Activated CD4-positive, alpha-beta T cell treated with anti-CD3 and anti-CD28 coated beads, Interleukin-2, amount 10 ng/mL, durations not matched to agents 24 days and 14 days (primary cell): Measurements from ENCODE around the gene PRSS57. TPM values are rescaled to one million over a fixed set of nuclear protein-coding genes. Genes with fewer than 3 reads are reported as not detected.
"Not testable (repeated sequence)": the region's sequence is repeated elsewhere in the genome, so short reads cannot be mapped to it uniquely, and the experiment has no call there.

ENCODE experiments used
- DNase-seq: peaks from one replicate; pipeline ENCODE4 v3.0.0; 2022
- H3K27ac Mint-ChIP-seq: one replicate; pipeline ENCODE4 v1.8.0; 2022; ENCODE audit warnings: mild to moderate bottlenecking, mixed read lengths
- H3K27me3 Mint-ChIP-seq: one replicate; pipeline ENCODE4 v1.8.0; 2022; ENCODE audit warnings: mixed read lengths
- H3K36me3 Mint-ChIP-seq: one replicate; pipeline ENCODE4 v1.8.0; 2022; ENCODE audit warnings: low read depth, mild to moderate bottlenecking, mixed read lengths
- H3K4me1 Mint-ChIP-seq: one replicate; pipeline ENCODE4 v1.8.0; 2021; ENCODE audit warnings: mixed read lengths
- H3K4me3 Mint-ChIP-seq: one replicate; pipeline ENCODE4 v1.8.0; 2022; ENCODE audit warnings: mild to moderate bottlenecking, moderate library complexity, mixed read lengths
- H3K9me3 Mint-ChIP-seq: one replicate; pipeline ENCODE4 v1.8.0; 2021; ENCODE audit warnings: mixed read lengths
- intact Hi-C: fragments of 100-400 bp; cut with micrococcal nuclease; formaldehyde crosslinking; loops from one replicate; pipeline ENCODE4 v1.15.1; 2023
- total RNA-seq: library from RNA; stranded (reverse); gene quantifications from 2 replicates; pipeline ENCODE4 v1.2.3, GENCODE V29; 2022

The PRSS57 gene
- total RNA-seq, result not detected in 2 replicates

GRCh38 chr19:695352-695949, at the start of gene PRSS57:
Gene PRSS57, minus strand, starts transcription at chr19:695452. Its CDS starts 22 bp downstream, at chr19:695430.
- intact Hi-C loops, result no loop called here
- H3K9me3 Mint-ChIP-seq, result no peaks in the 10 kb centered on the region
- DNase-seq, result no peak
- peaks cover 11% of the 10 kb centered on the region for H3K27me3 Mint-ChIP-seq
- no peaks in the 10 kb centered on the region for H3K36me3 Mint-ChIP-seq
- H3K4me3 Mint-ChIP-seq, result no peak within 1 kb of the TSS
- no peaks in the 10 kb centered on the region for H3K4me1 Mint-ChIP-seq
- no peak within 1 kb of the TSS for H3K27ac Mint-ChIP-seq

DNA sequence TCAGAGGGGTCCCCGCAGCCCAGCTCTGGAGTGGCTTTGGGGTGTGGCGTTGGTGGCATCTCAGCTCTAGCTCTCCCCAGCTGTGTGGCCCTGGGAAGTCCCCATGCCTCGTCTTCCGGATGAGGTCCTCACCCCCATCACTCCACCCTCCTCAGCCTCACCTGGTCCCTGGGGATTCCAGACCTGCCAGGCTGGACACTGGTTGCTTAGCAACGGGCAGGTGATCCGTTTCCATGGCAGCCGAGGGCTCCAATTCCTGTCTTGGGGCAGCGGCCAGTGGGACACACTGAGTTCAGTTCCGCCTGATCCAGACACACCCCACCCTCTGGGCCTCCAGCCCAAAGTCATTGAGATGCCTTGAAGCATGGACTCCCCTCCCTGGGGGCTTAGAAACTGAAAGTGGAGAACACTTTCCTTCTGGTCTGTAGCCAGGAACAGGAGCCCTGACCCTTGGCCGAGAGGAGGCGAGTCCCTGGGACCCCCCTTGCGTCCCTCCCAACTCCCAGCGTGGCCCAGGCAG, 48.0 kb upstream of the PRSS57 start:
- Mint-ChIP-seq H3K4me3 (no peak overlapping the region), H3K4me1 (no peaks in the 10 kb centered on the region), H3K27ac (no peak overlapping the region), H3K36me3 (no peaks in the 10 kb centered on the region), H3K27me3 (no peaks in the 10 kb centered on the region), H3K9me3 (no peaks in the 10 kb centered on the region)
- no peak for DNase-seq
- intact Hi-C loops, result no loop called here

DNA sequence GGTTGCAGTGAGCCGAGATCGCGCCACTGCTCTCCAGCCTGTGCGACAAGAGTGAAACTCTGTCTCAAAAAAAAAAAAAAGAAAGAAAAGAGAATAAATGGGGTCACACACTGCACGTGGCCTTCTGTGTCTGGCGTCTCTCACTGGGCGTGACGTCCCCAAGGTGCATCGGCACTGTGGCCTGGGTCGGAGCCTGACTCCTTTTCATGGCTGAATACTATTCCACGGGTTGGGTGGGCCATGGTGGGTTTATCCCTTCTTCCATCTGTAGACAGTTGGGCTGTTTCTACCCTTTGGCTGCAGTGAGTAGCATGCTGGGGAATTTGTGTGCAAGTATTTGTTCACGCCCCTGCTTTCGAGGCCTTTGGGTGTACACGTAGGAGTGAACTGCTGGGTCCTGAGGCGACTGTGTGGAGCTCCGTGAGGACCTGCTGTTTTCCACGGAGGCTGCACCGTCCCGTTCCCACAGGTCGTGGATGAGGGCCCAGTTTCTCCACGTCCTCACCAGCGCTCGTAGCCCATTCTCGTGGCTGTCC, 47.4 kb upstream of the PRSS57 start:
- Mint-ChIP-seq H3K4me3 (no peak overlapping the region), H3K9me3 (no peaks in the 10 kb centered on the region), H3K27me3 (no peaks in the 10 kb centered on the region), H3K4me1 (no peaks in the 10 kb centered on the region), H3K36me3 (no peaks in the 10 kb centered on the region), H3K27ac (no peak overlapping the region)
- intact Hi-C loops, result no loop called here
- DNase-seq, result no peak

DNA sequence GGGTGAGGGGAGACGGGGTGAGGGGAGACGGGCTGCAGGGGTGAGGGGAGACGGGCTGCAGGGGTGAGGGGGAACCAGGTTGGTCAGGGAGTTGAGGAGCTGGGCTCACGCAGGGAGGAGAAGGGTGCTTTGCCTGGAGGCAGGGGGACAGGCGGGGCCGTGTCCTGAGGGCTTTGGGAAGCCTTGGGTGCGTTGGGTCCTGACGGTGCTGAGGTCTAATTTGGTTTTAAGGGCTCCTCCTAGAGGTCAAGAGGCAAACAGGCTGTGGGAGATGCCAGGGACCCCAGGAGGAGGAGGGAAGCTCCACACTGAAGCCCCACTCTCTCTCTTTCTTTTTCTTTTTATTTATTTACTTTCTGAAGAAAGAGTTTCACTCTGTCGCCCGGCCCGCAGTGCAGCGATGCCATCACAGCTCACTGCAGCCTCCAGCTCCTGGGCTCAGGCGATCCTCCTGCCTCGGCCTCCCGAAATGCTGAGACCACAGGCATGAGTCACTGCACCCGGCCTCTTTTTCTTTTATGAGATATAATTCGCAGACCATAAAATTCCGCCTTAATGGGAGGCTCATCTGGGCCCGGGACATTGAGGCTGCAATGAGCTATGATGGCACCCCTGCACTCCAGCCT, 46.4 kb upstream of the PRSS57 start:
- Mint-ChIP-seq H3K9me3 (no peaks in the 10 kb centered on the region), H3K27me3 (no peaks in the 10 kb centered on the region), H3K4me3 (no peak overlapping the region), H3K27ac (no peak overlapping the region), H3K4me1 (no peaks in the 10 kb centered on the region), H3K36me3 (no peaks in the 10 kb centered on the region)
- intact Hi-C loops, result no loop called here
- peak; percentile 65 for DNase-seq

DNA sequence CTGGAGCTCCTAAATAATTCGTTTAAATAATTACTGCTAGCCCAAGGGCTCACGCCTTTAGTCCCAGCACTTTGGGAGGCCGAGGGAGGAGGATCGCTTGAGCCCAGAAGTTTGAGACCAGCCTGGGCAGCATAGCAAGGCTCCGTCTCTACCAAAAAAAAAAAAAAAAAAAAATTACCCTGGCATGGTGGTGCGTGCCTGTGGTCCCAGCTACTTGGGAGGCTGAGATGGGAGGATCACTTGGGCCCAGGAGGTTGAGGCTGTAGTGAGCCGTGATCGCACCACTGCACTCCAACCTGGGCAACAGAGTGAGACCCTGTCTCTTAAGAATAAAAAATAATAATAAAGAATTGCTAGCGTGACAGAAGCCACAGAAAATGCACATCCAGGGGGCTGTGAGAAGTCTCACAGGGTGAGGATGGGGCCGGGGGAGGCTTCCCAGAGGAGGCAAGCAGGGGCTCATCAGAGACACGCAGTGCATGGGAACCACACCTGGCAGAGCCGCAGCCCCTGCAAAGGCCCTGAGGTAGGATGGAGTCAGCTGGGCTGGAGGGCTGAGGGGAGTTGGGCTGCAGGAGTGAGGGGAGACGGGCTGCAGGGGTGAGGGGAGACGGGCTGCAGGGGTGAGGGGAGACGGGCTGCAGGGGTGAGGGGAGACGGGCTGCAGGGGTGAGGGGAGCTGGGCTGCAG, 45.7 kb upstream of the PRSS57 start:
- H3K27ac Mint-ChIP-seq, H3K4me3 Mint-ChIP-seq, DNase-seq, intact Hi-C loops, H3K9me3 Mint-ChIP-seq, H3K27me3 Mint-ChIP-seq, H3K4me1 Mint-ChIP-seq, H3K36me3 Mint-ChIP-seq: not testable (repeated sequence)

- Mint-ChIP-seq H3K27me3 (no peaks in the 10 kb centered on the region), H3K4me3 (no peak overlapping the region), H3K36me3 (no peaks in the 10 kb centered on the region), H3K9me3 (no peaks in the 10 kb centered on the region), H3K4me1 (no peaks in the 10 kb centered on the region), H3K27ac (no peak overlapping the region)
- DNase-seq, result no peak
- intact Hi-C loops, result no loop called here
Observed at GRCh38 chr19:739998-740715, 44.9 kb upstream of the PRSS57 start.

- no peak overlapping the region for H3K4me3 Mint-ChIP-seq
- no peak for DNase-seq
- intact Hi-C loops, result no loop called here
- peaks cover 4% of the 10 kb centered on the region for H3K4me1 Mint-ChIP-seq
- H3K27me3 Mint-ChIP-seq, result no peaks in the 10 kb centered on the region
- H3K36me3 Mint-ChIP-seq, result no peaks in the 10 kb centered on the region
- H3K9me3 Mint-ChIP-seq, result no peaks in the 10 kb centered on the region
- no peak overlapping the region for H3K27ac Mint-ChIP-seq
Observed at GRCh38 chr19:738509-739128, 43.4 kb upstream of the PRSS57 start.

DNA sequence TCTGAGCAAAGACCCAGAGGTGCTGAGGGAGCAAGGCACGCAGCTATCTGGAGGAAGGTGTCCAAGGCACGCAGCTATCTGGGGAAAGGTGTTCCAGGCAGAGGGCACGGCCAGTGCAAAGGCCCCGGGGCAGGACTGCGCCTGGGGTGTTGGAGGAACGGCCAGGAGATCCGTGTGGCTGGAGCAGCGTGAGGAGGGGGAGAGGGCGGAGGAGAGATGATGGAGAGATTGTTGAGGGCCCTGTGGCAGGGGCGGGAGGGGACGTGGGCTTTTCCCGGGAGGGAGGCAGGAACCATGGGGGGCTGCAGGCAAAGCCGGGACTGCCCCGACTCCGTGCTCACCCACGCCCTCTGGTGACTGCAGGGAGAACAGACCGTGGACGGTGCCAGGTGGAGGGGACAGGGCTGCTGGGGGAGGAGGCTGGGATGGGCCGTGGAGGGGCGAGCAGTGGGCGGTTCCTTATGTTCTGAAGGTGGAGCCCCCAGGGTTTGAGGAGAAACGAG, 42.4 kb upstream of the PRSS57 start:
- H3K4me3 Mint-ChIP-seq, result no peak overlapping the region
- no peaks in the 10 kb centered on the region for H3K27me3 Mint-ChIP-seq
- no peak overlapping the region for H3K27ac Mint-ChIP-seq
- H3K4me1 Mint-ChIP-seq, result peaks cover 10% of the 10 kb centered on the region
- intact Hi-C loops, result no loop called here
- no peaks in the 10 kb centered on the region for H3K36me3 Mint-ChIP-seq
- DNase-seq, result peak; percentile 86
- no peaks in the 10 kb centered on the region for H3K9me3 Mint-ChIP-seq

- Mint-ChIP-seq H3K4me1 (peaks cover 11% of the 10 kb centered on the region), H3K27ac (no peak overlapping the region), H3K36me3 (no peaks in the 10 kb centered on the region), H3K27me3 (no peaks in the 10 kb centered on the region), H3K4me3 (no peak overlapping the region), H3K9me3 (no peaks in the 10 kb centered on the region)
- intact Hi-C loops, result no loop called here
- no peak for DNase-seq
Observed at GRCh38 chr19:736125-736524, 40.9 kb upstream of the PRSS57 start.

DNA sequence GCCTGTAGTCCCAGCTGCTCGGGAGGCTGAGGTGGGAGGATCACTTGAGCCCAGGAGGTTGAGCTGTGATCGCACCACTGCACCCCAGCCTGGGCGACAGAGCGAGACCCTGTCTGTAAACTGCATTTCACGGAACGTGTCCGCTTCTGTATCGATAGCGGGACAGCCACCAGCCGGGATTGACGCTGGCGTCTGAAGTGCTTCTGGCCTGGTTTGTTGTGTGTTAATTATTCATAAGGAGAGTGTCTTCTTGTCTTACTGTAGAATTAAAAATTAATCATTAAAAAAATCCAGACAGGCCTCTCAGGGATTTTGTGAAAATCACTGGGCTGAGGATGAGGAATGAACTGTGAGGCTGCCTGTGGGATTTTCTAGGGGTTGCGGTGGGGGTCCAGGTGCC, 39.5 kb upstream of the PRSS57 start:
- no peak for DNase-seq
- Mint-ChIP-seq H3K4me3 (no peak overlapping the region), H3K9me3 (no peaks in the 10 kb centered on the region), H3K4me1 (peaks cover 11% of the 10 kb centered on the region), H3K27me3 (no peaks in the 10 kb centered on the region), H3K36me3 (no peaks in the 10 kb centered on the region), H3K27ac (no peak overlapping the region)
- intact Hi-C loops, result loop anchor here (1.0 to 5.0 kb wide), 2 partner anchors 69 to 147 kb away; partner anchors contain the start of gene HCN2

DNA sequence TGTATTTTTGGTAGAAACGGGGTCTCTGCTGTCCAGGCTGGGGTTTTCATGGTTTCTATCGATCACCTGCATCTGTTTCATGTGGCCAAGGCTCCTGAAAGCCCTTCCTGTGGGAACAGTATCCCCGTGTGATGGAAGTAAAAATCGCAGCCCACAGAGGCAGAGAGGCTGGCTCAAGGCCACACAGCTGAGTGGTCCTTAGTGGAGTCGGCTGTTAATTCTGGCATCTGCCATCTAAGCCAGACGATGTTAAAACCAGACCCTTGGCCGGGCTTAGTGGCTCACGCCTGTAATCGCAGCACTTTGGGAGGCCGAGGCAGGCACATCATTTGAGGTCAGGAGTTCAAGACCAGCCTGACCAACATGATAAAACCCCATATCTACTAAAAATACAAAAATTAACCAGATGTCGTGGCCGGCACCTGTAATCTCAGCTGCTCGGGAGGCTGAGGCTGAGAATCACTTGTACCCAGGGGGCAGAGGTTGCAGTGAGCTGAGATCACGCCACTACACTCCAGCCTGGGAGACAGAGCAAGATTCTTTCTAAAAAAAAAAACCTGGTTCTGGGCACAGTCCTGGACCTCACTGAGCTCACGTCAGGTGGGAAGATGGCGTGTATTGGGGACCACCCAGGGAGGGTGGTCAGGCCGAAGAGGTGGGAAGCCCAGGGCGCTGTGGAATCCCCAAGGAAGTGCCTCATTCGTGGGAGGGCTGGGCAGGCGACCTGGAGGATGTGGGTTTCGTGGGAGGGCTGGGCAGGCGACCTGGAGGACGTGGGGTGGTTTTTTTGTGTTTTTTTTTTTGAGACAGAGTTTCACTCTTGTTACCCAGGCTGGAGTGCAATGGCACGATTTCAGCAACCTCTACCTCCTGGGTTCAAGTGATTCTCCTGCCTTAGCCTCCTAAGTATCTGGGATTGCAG, 37.2 kb upstream of the PRSS57 start:
- DNase-seq, result no peak
- no peaks in the 10 kb centered on the region for H3K36me3 Mint-ChIP-seq
- intact Hi-C loops, result loop anchor here (5.0 kb wide), 1 partner anchor 145 kb away; the partner anchor contains the start of gene HCN2
- H3K4me1 Mint-ChIP-seq, result peaks cover 11% of the 10 kb centered on the region
- no peaks in the 10 kb centered on the region for H3K27me3 Mint-ChIP-seq
- no peaks in the 10 kb centered on the region for H3K9me3 Mint-ChIP-seq
- no peak overlapping the region for H3K4me3 Mint-ChIP-seq
- H3K27ac Mint-ChIP-seq, result peak overlapping the region; percentile 11

DNA sequence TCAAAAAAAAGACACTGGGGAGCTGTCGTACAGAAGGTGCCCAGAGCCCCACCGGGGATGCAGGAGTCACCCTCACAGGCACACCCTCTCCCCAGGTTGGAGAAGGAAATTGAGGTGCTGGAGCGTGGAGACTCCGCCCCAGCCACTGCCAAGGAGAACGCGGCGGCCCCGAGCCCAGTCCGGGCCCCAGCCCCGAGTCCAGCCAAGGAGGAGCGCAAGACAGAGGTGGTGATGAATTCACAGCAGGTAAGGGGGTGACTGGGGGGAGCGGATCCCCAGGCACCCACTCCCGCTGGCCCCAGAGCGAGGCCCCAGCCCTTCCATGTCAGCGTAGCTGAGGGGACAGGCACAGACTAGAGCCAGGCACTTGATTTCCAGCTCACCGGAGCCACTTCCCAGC, 35.7 kb upstream of the PRSS57 start:
- H3K4me1 Mint-ChIP-seq, result peaks cover 11% of the 10 kb centered on the region
- H3K4me3 Mint-ChIP-seq, result no peak overlapping the region
- H3K27ac Mint-ChIP-seq, result no peak overlapping the region
- H3K27me3 Mint-ChIP-seq, result no peaks in the 10 kb centered on the region
- H3K36me3 Mint-ChIP-seq, result no peaks in the 10 kb centered on the region
- no peaks in the 10 kb centered on the region for H3K9me3 Mint-ChIP-seq
- DNase-seq, result no peak
- intact Hi-C loops, result loop anchor here (5.0 kb wide), 1 partner anchor 144 kb away; the partner anchor contains the start of gene HCN2
